ENCODE results near the gene ARHGAP8. TPM values are rescaled to one million over a fixed set of nuclear protein-coding genes. Genes with fewer than 3 reads are reported as not detected.

Gene ARHGAP8
- total RNA-seq, 1 donor from 2014 or later = 2.8 TPM

- H3K36me3 ChIP-seq (ENCODE audit: insufficient read depth, low read length) = no peaks in the 10 kb centered on the region
- no peaks in the 10 kb centered on the region for H3K27me3 ChIP-seq (ENCODE audit: insufficient read depth, low read length)
- DNase-seq (ENCODE audit: low read depth) (no peak), FAIRE-seq (no peak)
- Mint-ChIP-seq H3K36me3 (ENCODE audit: low read depth, unreplicated experiment) (peaks cover 2% of the 10 kb centered on the region), H3K4me3 (ENCODE audit: unreplicated experiment) (no peak overlapping the region), H3K4me1 (ENCODE audit: low read depth, unreplicated experiment) (no peaks in the 10 kb centered on the region), H3K27me3 (ENCODE audit: low read depth, unreplicated experiment) (no peaks in the 10 kb centered on the region), H3K27ac (ENCODE audit: unreplicated experiment) (no peak overlapping the region), H3K9me3 (ENCODE audit: unreplicated experiment) (no peaks in the 10 kb centered on the region)
- TF ChIP-seq EZH2 (IDR thresholded peaks at IDR 0.05; ENCODE audit: insufficient read depth, low read length) (no peak), CTCF (IDR thresholded peaks at IDR 0.05; ENCODE audit: insufficient read depth, low read depth, low read length) (no peak)
- no peak overlapping the region for H3K27ac ChIP-seq (ENCODE audit: low read depth, low read length)
- no peak overlapping the region for H3K4me3 ChIP-seq (ENCODE audit: insufficient read depth, low read depth, low read length)
- H3K4me1 ChIP-seq (ENCODE audit: insufficient read depth, low read length) = no peaks in the 10 kb centered on the region
- H3K9ac ChIP-seq (ENCODE audit: low read length) = no peak overlapping the region
- H3K79me2 ChIP-seq (ENCODE audit: insufficient read depth, low read length) = no peaks in the 10 kb centered on the region
- H3K4me2 ChIP-seq (ENCODE audit: low read length) = no peak overlapping the region
- H4K20me1 ChIP-seq (ENCODE audit: insufficient read depth, low read length) = no peaks in the 10 kb centered on the region
- H3K9me3 ChIP-seq (ENCODE audit: insufficient read depth, low read depth, low read length) = no peaks in the 10 kb centered on the region
- H2AFZ ChIP-seq (ENCODE audit: low read depth, low read length) = no peak overlapping the region
These were observed 34.2 kb downstream of the ARHGAP8 start for GRCh38 chr22:44786610-44787009.

- Mint-ChIP-seq H3K27ac (ENCODE audit: unreplicated experiment) (no peak overlapping the region), H3K4me1 (ENCODE audit: low read depth, unreplicated experiment) (no peaks in the 10 kb centered on the region), H3K36me3 (ENCODE audit: low read depth, unreplicated experiment) (peaks cover 2% of the 10 kb centered on the region), H3K27me3 (ENCODE audit: low read depth, unreplicated experiment) (no peaks in the 10 kb centered on the region), H3K9me3 (ENCODE audit: unreplicated experiment) (no peaks in the 10 kb centered on the region), H3K4me3 (ENCODE audit: unreplicated experiment) (no peak overlapping the region)
- Histone ChIP-seq H3K79me2 (ENCODE audit: insufficient read depth, low read length) (no peaks in the 10 kb centered on the region), H3K4me2 (ENCODE audit: low read length) (no peak overlapping the region), H3K9me3 (ENCODE audit: insufficient read depth, low read depth, low read length) (no peaks in the 10 kb centered on the region), H3K9ac (ENCODE audit: low read length) (no peak overlapping the region), H3K36me3 (ENCODE audit: insufficient read depth, low read length) (no peaks in the 10 kb centered on the region), H3K27ac (ENCODE audit: low read depth, low read length) (no peak overlapping the region), H2AFZ (ENCODE audit: low read depth, low read length) (no peak overlapping the region), H3K27me3 (ENCODE audit: insufficient read depth, low read length) (no peaks in the 10 kb centered on the region), H3K4me1 (ENCODE audit: insufficient read depth, low read length) (no peaks in the 10 kb centered on the region), H3K4me3 (ENCODE audit: insufficient read depth, low read depth, low read length) (no peak overlapping the region), H4K20me1 (ENCODE audit: insufficient read depth, low read length) (no peaks in the 10 kb centered on the region)
- TF ChIP-seq EZH2 (IDR thresholded peaks at IDR 0.05; ENCODE audit: insufficient read depth, low read length) (no peak), CTCF (IDR thresholded peaks at IDR 0.05; ENCODE audit: insufficient read depth, low read depth, low read length) (no peak)
- no peak for FAIRE-seq
- DNase-seq (ENCODE audit: low read depth) = no peak
These were observed 35.5 kb downstream of the ARHGAP8 start for GRCh38 chr22:44787832-44788231.

GRCh38 chr22:44793106-44793505 is 40.7 kb downstream of the ARHGAP8 start:
- Mint-ChIP-seq H3K27me3 (ENCODE audit: low read depth, unreplicated experiment) (peaks cover 6% of the 10 kb centered on the region), H3K27ac (ENCODE audit: unreplicated experiment) (no peak overlapping the region), H3K36me3 (ENCODE audit: low read depth, unreplicated experiment) (no peaks in the 10 kb centered on the region), H3K4me1 (ENCODE audit: low read depth, unreplicated experiment) (peaks cover 3% of the 10 kb centered on the region), H3K4me3 (ENCODE audit: unreplicated experiment) (no peak overlapping the region), H3K9me3 (ENCODE audit: unreplicated experiment) (peaks cover 2% of the 10 kb centered on the region)
- Histone ChIP-seq H4K20me1 (ENCODE audit: insufficient read depth, low read length) (no peaks in the 10 kb centered on the region), H3K79me2 (ENCODE audit: insufficient read depth, low read length) (no peaks in the 10 kb centered on the region), H3K4me3 (ENCODE audit: insufficient read depth, low read depth, low read length) (no peak overlapping the region), H2AFZ (ENCODE audit: low read depth, low read length) (no peak overlapping the region), H3K9me3 (ENCODE audit: insufficient read depth, low read depth, low read length) (no peaks in the 10 kb centered on the region), H3K4me2 (ENCODE audit: low read length) (no peak overlapping the region), H3K27me3 (ENCODE audit: insufficient read depth, low read length) (peaks cover 5% of the 10 kb centered on the region), H3K4me1 (ENCODE audit: insufficient read depth, low read length) (no peaks in the 10 kb centered on the region), H3K27ac (ENCODE audit: low read depth, low read length) (no peak overlapping the region), H3K9ac (ENCODE audit: low read length) (no peak overlapping the region), H3K36me3 (ENCODE audit: insufficient read depth, low read length) (no peaks in the 10 kb centered on the region)
- no peak for TF ChIP-seq EZH2 (IDR thresholded peaks at IDR 0.05; ENCODE audit: insufficient read depth, low read length)
- DNase-seq (ENCODE audit: low read depth) = no peak
- no peak for FAIRE-seq
